ENCODE results near the gene TCAP.

DNA sequence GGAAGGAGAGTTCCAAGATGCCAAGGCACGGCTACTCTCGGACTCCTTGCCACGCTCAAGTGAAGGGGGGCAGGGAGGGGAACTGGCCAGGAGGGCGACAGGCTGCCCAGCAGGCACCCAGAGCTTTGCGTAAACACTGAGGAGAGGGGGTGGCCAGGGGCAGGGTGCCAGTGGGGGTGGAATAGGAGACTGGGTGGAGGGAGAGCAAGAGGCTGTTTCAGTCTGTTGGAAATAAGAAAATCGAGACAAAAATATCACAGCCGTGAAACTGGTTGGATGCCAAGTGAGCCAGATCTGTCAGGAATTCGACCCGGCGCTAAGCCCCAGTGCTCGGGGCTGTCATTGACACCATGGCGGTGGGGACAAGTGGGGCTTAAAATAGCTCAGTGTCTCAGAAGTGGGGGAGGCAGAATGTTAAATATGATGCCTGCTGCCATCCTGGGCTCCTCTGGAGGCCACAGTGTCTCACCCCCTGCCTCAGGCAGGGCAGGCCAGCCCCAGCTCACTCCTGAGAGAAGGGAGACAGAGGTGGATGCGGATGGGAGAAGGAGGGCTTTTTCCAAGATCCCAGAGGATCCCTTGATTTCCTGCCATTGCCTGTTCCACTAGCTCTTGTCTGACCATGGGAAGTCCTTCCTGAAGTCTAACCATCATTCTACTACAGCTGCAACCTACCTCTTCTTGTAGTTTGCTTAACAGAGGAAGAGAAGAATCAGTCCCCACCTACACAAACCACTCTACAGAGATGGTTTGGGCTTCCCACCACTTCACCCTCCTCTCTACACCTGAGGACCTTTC, 12.6 kb downstream of the TCAP start:
- TF ChIP-seq RAD21 (IDR thresholded peaks at IDR 0.05; ENCODE audit: low read depth) (no peak), TEAD4 (IDR thresholded peaks at IDR 0.05) (peak; percentile 21; the same call in 1 of the 2 replicates), EP300 (IDR thresholded peaks at IDR 0.05; ENCODE audit: borderline replicate concordance) (no peak), YY1 (IDR thresholded peaks at IDR 0.05; ENCODE audit: low read depth) (no peak), CEBPB (IDR thresholded peaks at IDR 0.05) (no peak), EGR1 (IDR thresholded peaks at IDR 0.05) (no peak), NFIC (IDR thresholded peaks at IDR 0.05) (peak; percentile 34; the same call in 1 of the 2 replicates), TCF12 (IDR thresholded peaks at IDR 0.05; ENCODE audit: low read depth) (peak; percentile 40; the same call in 1 of the 2 replicates), CREB1 (IDR thresholded peaks at IDR 0.05; ENCODE audit: low read depth) (no peak)
- TF ChIP-seq, protein P1, sequence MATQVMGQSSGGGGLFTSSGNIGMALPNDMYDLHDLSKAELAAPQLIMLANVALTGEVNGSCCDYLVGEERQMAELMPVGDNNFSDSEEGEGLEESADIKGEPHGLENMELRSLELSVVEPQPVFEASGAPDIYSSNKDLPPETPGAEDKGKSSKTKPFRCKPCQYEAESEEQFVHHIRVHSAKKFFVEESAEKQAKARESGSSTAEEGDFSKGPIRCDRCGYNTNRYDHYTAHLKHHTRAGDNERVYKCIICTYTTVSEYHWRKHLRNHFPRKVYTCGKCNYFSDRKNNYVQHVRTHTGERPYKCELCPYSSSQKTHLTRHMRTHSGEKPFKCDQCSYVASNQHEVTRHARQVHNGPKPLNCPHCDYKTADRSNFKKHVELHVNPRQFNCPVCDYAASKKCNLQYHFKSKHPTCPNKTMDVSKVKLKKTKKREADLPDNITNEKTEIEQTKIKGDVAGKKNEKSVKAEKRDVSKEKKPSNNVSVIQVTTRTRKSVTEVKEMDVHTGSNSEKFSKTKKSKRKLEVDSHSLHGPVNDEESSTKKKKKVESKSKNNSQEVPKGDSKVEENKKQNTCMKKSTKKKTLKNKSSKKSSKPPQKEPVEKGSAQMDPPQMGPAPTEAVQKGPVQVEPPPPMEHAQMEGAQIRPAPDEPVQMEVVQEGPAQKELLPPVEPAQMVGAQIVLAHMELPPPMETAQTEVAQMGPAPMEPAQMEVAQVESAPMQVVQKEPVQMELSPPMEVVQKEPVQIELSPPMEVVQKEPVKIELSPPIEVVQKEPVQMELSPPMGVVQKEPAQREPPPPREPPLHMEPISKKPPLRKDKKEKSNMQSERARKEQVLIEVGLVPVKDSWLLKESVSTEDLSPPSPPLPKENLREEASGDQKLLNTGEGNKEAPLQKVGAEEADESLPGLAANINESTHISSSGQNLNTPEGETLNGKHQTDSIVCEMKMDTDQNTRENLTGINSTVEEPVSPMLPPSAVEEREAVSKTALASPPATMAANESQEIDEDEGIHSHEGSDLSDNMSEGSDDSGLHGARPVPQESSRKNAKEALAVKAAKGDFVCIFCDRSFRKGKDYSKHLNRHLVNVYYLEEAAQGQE (IDR thresholded peaks at IDR 0.05; ENCODE audit: low read depth) = no peak
